Thyroid gland (tissue), 4 donors: ENCODE data around the gene SPATA24. TPM values are rescaled to one million over a fixed set of nuclear protein-coding genes. Genes with fewer than 3 reads are reported as not detected.

Experiments used
- DNase-seq, 2 donors: peaks; one replicate each; pipeline ENCODE4 v3.0.0-alpha.2; 2019
- H3K27ac ChIP-seq, 3 donors: fragments of 200-600 bp; sonication (generic); 1 replicate in 2 of 3; 2 replicates in 1 of 3; pipeline ENCODE4 v1.5.1; 2016 to 2019; ENCODE audit warnings: mild to moderate bottlenecking in 1 of 3, moderate library complexity in 1 of 3
- H3K27me3 ChIP-seq: fragments of 200-600 bp; sonication (generic); one replicate; pipeline ENCODE4 v1.5.1; 2019
- H3K36me3 ChIP-seq, 2 donors: fragments of 200-600 bp; sonication (generic); one replicate each; pipeline ENCODE4 v1.5.1; 2016 to 2019
- H3K4me1 ChIP-seq, 2 donors: fragments of 200-600 bp; sonication (generic); one replicate each; pipeline ENCODE4 v1.5.1; 2017 to 2019
- H3K4me3 ChIP-seq, 3 donors: fragments of 200-600 bp; sonication (generic); replicated peaks in 1 of 3; 1 replicate in 2 of 3; 2 replicates in 1 of 3; pipeline ENCODE4 v1.5.1; 2016; ENCODE audit warnings: mild to moderate bottlenecking in 1 of 3
- H3K9me3 ChIP-seq: fragments of 200-600 bp; sonication (generic); one replicate; pipeline ENCODE4 v1.5.1; 2017
- POLR2A ChIP-seq, 2 donors: fragments of 450-650 bp; IDR thresholded peaks; one replicate each; pipeline ENCODE4 v1.6.1; 2017; ENCODE audit warnings: antibody characterized with exemption in 2 of 2, mild to moderate bottlenecking in 2 of 2, moderate library complexity in 1 of 2
- WGBS, 2 donors: methylation state at CpG; one replicate each; pipeline ENCODE4 v1.1.5; 2017; 5-methylcytosine and 5-hydroxymethylcytosine counted together
- intact Hi-C: fragments of 100-400 bp; cut with DNase I; formaldehyde crosslinking; loops from one replicate; pipeline ENCODE4 v1.15.1; 2023
- total RNA-seq, 4 donors: library from RNA; depleted of rRNA; stranded (reverse); fragments of >200 nt; gene quantifications; one replicate each; pipeline ENCODE4 v1.2.3, GENCODE V29; 2016
- TF ChIP-seq, protein P1 (sequence below), 6 experiments: fragments of 200-600 bp in 3 of 6; fragments of 450-650 bp in 3 of 6; sonication (generic) in 3 of 6; IDR thresholded peaks; one replicate each; pipeline ENCODE4 v1.5.1; 2016 to 2019; ENCODE audit warnings: antibody characterized with exemption in 6 of 6, mild to moderate bottlenecking in 2 of 6, inconsistent platforms in 1 of 6, moderate library complexity in 1 of 6

The SPATA24 gene
- total RNA-seq, 4 donors from 2014 or later: 6.5 to 14.2 (median 7.3) TPM

DNA sequence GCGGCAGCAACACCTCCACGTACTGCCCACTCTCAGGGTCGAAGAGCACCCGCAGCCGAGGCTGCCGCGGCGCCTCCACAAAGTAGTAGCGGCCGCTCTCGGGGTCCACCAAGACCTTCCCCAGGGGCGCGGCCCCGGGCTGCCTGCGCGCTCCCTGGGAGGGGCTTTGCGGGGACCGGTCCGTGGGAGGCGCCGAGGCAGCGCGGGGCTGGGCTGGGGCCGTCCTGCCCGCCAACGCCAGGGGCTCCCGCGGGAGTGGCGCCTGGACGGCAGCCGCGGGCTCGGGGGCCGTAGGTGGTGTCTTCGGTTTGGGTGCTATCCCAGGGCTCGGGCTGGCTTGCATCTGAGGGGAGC is 11.6 kb downstream of the SPATA24 start:
- intact Hi-C loops: no loop called here
- 27% methylated on average over 22 of the region's 36 CpGs; no CpG with 5 or more reads in 1 of the 2 donors for WGBS, 2 donors
- no peak for TF ChIP-seq POLR2A (IDR thresholded peaks at IDR 0.05)
- TF ChIP-seq, protein P1, sequence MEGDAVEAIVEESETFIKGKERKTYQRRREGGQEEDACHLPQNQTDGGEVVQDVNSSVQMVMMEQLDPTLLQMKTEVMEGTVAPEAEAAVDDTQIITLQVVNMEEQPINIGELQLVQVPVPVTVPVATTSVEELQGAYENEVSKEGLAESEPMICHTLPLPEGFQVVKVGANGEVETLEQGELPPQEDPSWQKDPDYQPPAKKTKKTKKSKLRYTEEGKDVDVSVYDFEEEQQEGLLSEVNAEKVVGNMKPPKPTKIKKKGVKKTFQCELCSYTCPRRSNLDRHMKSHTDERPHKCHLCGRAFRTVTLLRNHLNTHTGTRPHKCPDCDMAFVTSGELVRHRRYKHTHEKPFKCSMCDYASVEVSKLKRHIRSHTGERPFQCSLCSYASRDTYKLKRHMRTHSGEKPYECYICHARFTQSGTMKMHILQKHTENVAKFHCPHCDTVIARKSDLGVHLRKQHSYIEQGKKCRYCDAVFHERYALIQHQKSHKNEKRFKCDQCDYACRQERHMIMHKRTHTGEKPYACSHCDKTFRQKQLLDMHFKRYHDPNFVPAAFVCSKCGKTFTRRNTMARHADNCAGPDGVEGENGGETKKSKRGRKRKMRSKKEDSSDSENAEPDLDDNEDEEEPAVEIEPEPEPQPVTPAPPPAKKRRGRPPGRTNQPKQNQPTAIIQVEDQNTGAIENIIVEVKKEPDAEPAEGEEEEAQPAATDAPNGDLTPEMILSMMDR (IDR thresholded peaks at IDR 0.05): no peak
- Histone ChIP-seq H3K27ac (no peak overlapping the region), H3K9me3 (no peaks in the 10 kb centered on the region), H3K4me1 (peaks cover 27 to 51% of the 10 kb centered on the region in 2 donors), H3K27me3 (no peaks in the 10 kb centered on the region), H3K4me3 (peak overlapping the region in 1 of 3 donors; percentile 36), H3K36me3 (no peaks in the 10 kb centered on the region)
- no peak for DNase-seq

DNA sequence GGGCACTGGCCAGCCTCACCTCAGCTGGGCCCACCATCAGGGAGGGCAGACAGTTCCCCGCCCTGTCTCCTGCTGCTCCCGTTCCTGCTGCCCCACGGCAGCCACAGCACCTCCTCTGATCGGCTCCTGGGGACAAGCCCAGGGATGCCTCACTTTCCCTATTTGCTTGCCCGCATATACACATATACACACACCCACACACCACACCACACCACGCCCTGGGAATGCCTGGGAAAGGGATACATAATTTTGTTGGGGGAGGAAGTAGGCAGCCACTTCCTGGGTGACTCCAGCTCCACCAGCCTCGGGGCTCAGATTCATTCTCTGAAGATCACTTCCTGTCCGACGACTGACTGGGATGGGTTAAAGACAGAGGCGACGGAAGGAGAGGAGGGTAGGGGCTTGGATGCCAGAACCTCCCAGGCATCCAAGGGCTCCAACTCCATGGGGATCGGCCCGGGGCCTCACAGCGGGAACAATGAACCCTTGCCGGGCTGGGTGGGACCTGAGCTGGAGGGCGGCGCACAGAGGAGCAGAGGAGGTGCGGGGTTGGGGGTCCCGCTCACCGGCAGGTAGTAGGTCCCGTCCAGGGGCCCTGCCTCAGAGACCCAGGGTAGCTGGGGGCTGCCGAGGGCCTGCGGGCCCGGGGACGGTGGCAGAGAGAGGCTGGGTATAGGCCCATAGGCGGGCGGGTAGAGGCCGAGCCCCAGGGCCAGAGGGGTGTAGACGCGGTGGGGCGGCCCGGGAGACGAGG is 12.1 kb downstream of the SPATA24 start:
- no peaks in the 10 kb centered on the region for H3K27me3 ChIP-seq
- H3K27ac ChIP-seq: no peak overlapping the region
- intact Hi-C loops: no loop called here
- H3K4me3 ChIP-seq: no peak overlapping the region
- 68 to 77% methylated on average over 23 to 33 of the region's 33 CpGs for WGBS, 2 donors
- TF ChIP-seq, protein P1 (IDR thresholded peaks at IDR 0.05): no peak
- TF ChIP-seq POLR2A (IDR thresholded peaks at IDR 0.05): no peak
- no peaks in the 10 kb centered on the region for H3K9me3 ChIP-seq
- peaks cover 27 to 51% of the 10 kb centered on the region in 2 donors for H3K4me1 ChIP-seq
- DNase-seq: no peak
- H3K36me3 ChIP-seq: no peaks in the 10 kb centered on the region

- DNase-seq: no peak
- H3K27me3 ChIP-seq: no peaks in the 10 kb centered on the region
- no peaks in the 10 kb centered on the region for H3K9me3 ChIP-seq
- H3K27ac ChIP-seq: no peak overlapping the region
- no peak for TF ChIP-seq POLR2A (IDR thresholded peaks at IDR 0.05)
- TF ChIP-seq, protein P1 (IDR thresholded peaks at IDR 0.05): no peak
- intact Hi-C loops: no loop called here
- H3K36me3 ChIP-seq: no peaks in the 10 kb centered on the region
- no peak overlapping the region for H3K4me3 ChIP-seq
- peaks cover 27 to 51% of the 10 kb centered on the region in 2 donors for H3K4me1 ChIP-seq
- 84 to 88% methylated on average over 8 to 10 of the region's 10 CpGs for WGBS, 2 donors
Observed at GRCh38 chr5:139390639-139391569, 13.0 kb downstream of the SPATA24 start.

DNA sequence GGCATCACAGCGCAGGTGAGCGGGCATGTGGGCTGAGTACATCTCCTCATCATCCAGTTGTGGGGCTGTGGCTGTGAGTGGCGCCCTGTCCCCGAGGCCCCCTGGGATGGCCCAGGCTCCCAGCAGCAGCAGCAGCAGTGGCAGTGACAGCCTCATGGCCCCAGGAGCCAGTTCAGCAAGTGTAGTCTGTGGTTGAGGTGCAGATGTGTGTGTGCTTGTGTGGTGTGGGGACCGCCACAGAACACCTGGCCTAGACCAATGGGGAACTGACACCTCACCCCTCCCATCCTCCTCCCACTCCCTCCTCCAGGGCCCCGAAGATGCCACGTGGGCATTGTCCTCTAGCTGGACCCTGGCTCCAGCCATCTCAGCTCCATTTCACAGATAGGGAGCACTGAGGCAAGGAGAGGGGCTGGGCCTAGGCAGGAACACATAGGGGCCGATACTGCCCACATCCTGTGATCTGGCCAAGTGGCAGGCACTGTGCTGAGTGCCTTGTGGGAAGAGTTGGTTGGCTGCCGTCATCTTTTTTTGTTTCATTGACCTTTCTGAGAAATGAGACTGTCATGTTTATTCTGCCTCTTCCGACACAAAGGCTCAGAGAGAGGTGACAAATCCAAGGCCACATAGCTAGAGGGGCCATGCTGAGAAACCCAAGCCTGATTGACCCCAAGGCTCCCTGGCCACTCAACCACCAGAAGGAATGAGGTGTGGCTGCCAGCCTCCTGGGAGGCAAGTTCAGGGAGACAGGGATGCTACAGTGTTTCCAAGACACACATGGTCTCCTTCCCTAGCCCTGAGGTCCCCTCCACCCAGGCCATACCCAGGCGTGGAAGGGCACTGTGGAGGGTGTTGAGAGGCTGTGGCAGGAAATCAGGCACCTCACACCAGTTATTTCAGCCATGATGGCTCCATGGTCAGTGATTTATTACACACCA is 13.9 kb downstream of the SPATA24 start, which contains the start of gene MZB1:
Gene MZB1 (minus strand): TSS at position 213 of the 938 bp plus-strand sequence. CDS start 57 bp downstream, at position 156.
- TF ChIP-seq, protein P1 (IDR thresholded peaks at IDR 0.05): no peak
- no peak for DNase-seq
- intact Hi-C loops: no loop called here
- Histone ChIP-seq H3K27ac (no peak within 1 kb of the TSS), H3K4me1 (peaks cover 23 to 52% of the 10 kb centered on the region in 2 donors), H3K4me3 (no peak within 1 kb of the TSS), H3K9me3 (no peaks in the 10 kb centered on the region), H3K36me3 (no peaks in the 10 kb centered on the region), H3K27me3 (no peaks in the 10 kb centered on the region)
- 84 to 90% methylated on average over 10 to 11 of the region's 11 CpGs for WGBS, 2 donors
